NCI-H1105 (cell line): Measurements from ENCODE around the gene HPCA.

ENCODE experiments used
- DNase-seq: peaks from one replicate; lab custom pipeline; 2025; lab: John Stamatoyannopoulos, UW

The HPCA gene

DNA sequence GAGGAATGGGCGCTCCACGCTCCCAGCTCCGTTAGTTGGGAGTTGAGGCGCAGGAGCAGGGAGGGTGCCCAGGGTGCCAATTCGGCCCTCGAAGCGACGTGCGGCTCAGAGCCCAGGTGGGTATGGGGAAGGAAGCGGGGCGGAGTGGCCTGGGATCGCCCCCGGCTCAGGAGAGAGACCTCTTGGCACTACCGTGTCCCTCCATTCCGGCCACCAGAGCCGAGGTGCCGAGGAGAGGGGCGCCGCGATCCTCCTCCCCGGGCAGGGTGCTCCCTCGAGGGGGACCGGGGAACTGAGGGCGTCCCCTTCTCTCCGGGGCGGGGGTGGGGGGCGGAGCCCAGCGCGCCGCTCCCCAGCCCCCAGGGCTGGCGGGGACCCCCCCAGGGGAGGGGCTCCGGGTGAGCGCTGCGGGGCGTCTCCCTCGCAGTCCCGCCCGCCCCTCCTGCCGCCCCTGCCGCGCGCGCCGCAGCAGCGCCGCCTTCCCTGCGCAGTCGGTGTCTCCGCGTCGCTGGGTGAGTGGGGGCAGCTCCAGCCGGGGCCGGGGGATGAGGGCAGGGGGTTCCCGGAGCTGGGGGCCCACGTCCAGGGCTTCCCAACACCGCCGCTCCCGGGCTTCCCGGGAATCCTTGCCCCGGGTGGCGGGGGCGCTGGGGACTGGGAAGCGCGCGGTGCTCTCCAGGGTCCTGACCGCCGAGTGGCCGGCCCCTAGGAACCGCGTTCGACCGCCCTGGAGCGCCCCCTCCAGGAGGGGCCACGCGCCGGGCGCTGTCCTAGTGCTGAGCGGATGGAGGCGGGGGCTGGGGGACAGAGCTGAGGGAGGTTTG, at the start of gene HPCA:
HPCA (plus strand) TSS at position 488 of the 824 bp plus-strand sequence. CDS start 2,408 bp downstream, outside the sequence.
- DNase-seq = peak; percentile 25

DNA sequence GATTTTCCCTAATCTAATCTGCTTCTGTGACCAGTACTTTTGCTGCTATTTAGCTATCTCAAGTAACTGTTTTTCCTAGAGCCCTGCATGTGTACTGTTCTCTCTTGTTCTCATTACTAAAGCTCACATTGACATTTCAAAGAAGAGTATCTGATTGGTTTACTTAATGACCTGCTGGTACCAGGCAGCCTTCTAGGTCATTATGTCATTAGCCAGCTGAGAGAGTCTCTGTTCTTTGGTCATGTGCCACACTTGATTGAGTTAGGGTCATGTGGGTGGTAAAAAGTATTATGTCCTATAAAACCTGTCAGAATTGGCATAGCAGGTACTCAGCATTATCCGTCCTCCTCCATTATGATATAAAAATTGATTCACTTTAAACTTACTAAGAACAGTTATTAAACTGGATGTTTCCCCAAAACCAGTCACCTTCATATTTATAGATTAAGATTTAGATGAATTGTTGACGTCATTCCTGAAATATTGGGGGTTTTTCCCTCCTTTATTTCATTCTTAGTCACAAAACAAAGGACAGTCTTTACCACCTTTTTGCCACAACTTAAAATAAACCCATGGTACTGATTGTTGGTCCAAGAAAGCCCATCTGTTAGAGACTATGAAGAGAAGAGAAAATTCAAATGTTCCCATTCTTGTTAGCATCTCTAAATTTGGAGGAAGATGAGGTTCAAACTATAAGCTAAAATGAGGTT, 37.8 kb upstream of the HPCA start:
- DNase-seq = peak; percentile 2

DNA sequence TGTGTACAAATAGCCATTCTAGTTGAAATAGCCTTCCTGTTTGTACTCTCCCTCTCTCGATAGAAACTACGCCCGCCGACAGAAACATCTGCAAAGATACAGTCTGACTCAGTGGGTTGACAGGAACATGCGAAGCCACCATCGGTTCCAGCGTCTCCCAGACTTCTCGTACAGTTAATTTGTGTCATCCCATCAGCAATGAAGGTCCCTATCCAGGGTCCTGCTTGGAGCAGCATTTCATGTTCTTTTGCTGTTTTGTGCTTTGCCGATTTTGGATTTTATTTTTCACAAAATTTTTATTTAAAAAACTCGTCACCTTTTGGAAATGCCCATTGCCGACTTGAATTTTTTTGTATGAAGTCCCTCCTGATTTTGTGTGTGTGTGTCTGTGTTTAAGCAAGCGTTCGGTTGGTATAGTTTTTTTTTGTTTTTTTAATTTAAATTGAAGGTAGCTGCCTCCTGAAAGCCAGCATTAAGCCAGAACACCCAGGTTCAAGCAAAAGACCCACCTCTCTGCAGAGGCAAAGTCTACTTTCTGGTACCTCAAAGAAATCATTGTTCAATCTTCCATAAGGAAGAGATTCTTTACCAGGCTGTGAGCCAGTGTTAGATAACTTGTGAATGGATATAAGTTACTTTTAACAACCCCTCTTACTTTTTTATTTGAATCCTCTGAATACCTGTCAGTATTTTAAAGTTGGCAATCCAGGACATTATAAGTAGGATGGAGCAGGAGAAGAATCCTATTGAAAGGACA, 30.3 kb upstream of the HPCA start:
- no peak for DNase-seq

DNA sequence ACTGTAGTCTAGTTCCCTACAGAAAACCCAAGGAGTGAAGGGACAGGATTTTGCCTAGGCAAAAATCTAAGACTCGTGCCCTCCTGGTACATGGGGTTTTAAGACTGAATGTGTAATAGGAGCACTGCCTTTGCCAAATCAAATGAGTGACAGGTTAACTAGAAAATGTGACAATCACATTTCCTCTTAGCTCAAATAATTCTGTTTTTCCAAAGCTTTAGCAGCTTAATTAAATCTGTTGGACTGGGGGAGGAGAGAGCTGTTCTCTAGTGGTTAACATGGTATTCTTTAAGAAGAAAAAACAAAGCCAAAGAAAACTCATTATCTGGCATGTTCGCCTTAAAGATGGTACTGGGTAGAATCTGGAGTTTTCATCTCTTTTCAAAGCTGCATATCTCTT, 28.2 kb upstream of the HPCA start:
- no peak for DNase-seq

GRCh38 chr1:32858791-32859190, 27.5 kb upstream of the HPCA start:
- no peak for DNase-seq

GRCh38 chr1:32859915-32860314, 26.4 kb upstream of the HPCA start:
- DNase-seq = no peak

DNA sequence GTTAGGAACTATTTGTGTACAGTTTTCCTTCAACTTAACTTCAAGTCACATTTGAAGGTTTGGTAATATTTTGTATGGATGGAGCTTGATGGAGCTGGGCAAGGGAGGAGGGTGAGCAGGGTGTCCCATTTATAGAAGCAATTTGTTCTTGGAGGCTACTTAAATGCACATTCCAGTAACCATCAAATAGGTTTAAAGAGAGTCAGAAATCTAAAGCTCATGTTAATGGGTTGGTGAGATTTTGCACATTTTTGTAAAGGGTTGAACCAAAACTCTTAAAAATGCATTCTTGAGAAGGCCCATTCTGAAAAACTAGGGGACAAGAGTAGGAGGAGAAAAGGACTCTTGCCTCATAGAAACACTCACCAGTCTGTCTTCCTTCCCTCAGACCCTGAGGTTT, 25.7 kb upstream of the HPCA start:
- DNase-seq = no peak

DNA sequence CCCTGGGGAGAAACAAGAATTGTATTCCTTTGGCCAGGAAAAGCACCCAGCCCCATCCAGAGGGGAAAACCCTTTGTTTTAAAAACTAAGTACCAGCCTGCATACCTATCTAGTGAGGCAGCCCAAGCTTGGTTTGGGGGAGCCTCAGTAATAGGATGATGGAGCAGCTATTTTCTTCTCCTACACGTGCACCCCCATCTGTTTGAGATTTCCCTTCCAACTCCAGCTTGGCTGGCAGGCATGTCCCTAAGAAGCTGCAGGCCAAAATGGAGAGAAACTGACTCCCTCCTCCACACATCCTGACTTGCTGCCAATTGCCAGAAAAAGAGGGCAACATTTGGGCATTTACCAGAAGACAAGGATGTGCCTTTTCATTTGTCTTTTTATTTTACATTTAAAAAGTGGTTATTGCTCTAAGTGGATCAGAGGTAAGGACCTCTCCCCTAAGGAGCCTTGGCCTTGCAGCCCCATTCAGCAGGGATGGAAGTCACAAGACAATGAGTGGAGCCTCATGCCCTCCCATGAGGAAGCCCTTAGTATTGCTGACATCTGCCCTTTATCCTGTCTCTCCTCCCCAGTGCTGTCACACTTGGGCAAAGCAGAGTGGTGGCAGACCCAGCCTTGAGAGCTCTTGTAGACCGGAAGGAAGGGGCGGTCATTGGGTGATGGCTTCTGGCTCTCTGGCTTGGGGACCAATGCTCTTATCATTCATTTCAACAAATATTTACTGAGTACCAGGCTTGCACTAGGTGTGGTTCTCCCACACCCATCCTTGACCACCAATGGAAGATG, 24.2 kb upstream of the HPCA start:
- no peak for DNase-seq

DNA sequence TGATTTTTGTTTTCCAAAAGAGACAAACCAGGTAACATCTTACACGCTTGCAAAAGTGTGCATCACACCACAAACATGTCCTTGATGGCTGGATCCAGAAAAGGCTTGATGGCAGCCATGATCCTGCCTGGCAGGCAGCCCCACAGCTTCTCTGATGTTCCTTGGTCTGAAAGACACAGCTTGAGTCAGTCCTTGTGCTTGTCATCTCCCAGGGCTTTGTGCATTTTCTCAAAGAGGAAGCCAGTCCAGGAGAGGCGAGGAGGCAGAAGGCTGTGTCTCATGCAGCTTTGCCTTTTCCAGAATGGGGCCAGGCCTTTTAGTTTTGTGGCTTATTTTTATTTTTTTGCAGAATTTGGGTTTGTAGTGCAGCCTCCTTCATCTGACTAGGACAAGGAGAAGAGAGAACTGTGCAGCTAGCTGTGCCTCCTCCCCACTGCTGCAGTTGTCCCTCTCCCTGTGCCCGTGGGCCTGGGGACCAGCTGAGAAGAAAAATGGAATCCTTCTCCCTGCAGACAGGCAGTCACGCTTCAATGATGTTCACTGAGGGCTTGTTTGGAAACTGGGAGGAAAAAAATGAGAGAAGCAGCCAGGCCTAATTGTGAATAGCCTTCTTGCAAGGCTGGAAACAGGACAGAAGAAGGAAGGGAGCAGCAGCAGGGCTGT, 22.9 kb upstream of the HPCA start:
- DNase-seq = no peak

- no peak for DNase-seq
Observed at GRCh38 chr1:32863881-32864245, 22.4 kb upstream of the HPCA start.

DNA sequence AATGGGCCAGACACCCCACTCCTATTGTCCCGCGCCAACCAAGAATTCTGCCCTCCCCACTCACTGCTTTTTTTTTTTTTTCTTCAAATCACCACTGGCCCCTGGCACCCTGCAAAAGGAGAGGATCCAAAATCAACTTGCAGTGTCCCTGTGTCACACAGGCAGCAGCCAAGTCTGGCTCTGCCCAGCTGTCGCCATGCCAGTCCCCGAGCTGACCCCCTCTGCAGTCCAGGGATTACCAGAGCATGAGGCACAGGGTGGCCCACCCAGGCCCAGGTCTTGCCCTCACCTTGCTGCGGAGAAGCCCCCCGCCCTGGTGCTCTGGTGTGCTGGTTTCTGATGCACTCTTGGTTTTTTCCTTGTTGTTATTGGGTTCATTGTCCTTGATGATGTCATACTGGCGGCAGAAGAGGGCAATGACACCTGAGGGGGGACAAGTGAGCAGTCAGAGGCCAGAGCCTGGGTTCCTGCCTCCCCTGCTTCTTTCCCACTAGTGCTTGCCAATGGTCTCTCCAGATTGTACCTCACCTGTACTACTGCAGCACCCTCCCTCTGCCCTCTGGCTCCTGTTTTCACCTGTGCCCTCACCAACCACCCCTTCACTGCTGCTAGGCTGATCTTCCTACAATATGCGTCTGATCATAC, 21.8 kb upstream of the HPCA start:
- no peak for DNase-seq

- DNase-seq = no peak
Observed at GRCh38 chr1:32865639-32866405, 20.5 kb upstream of the HPCA start.

- no peak for DNase-seq
Observed at GRCh38 chr1:32867151-32867550, 19.1 kb upstream of the HPCA start.

GRCh38 chr1:32867671-32868070, 18.6 kb upstream of the HPCA start:
- no peak for DNase-seq

DNA sequence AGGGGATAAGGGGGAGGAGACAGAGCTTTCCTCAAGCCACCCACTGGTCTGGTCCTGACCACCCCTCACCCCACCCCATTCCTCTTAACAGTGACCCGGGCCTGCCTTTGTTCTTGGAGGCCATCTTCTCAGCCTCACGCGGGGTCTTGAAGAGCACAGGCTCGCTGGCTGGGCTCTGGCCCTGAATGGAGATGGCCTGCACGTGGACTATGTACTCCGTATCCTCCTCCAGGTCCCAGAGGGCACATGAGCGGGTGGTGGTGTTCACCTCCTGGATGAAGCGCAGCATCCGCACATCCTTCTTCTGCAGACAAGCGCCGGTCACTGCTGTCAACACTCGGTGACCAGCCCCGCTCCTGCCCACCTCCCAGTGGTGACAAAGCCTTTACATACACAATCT, 18.2 kb upstream of the HPCA start:
- no peak for DNase-seq

- no peak for DNase-seq
Observed at GRCh38 chr1:32868806-32869455, 17.4 kb upstream of the HPCA start.

DNA sequence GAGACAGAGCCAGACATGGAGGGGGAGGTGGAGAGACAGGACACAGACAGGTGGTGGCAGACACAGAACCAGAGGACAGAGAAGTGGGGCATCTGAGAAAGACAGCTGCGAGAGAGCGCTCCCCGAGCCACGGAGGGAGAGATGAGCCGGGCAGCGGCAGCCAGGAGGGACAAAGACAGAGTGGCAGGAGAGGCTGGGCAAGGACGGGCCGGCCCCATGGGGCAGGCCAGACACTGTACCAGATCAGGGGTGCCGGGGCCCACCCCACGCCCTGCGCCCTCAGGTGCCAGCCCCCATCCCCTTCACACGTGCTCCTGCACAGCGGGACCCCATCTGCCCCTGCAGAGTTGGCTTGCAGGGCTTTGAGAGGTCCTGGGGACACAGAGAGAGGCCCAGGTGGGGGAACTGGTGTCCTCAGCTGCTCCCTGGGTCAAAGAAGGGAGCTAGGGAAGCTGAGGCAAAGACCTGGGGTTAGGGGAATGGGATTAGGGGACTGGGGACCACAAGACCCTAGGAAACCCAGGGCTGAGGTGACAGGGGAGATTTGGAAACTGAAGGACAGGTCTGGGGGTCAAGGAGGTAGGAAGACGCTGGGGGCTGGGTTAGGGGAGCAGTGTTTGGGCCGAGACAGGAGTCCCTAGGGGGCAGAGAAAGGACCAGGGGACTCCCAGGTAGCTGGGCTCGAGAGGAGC, 16.2 kb upstream of the HPCA start:
- DNase-seq = no peak

DNA sequence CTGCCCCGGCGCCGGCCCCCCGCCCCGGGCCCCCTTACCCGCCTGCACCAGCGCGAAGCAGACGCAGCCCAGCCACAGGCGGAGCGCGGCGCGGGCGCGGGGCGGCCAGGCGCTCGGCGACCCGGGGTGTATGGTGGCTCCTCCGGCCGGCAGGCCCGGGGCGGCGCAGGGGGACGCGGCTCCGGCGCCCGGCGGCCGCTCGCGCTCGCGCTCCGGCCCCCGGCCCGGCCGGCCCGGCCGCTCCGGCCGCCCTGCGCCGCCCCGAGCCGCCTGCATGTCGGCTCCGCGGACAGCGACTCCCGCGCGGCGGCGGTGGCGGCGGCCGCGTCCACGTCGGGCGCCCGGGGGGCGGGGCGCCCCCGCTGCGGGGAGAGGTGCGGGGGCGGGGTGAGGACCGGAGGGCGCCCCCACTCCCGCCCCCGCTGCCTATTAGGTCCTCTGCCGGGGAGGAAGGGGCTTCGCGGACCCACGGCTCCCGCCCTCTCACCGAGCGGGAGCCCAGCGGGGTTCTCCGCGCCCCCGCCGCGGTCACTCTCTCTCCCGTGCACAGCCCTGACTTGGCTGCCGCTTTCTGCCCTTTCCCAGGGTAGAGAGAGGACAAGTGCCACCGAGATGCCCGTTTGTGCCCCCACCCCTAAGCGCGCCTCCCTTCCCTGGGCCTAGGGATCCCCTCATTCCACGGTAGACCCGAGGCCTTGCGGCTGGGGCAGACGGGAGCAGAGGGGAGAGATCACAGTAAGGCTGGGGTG, 15.5 kb upstream of the HPCA start, which contains the start of gene FNDC5:
FNDC5 (minus strand) TSS at position 298 of the 749 bp plus-strand sequence.
- DNase-seq = no peak
